Skin epidermis (tissue), 12 donors: ENCODE data around the gene IL1R1.
A peak's percentile ranks its signal among the peaks of the same experiment; 100 is the strongest.

Source experiments
- H3K27ac ChIP-seq, 21 experiments: fragments of 200-600 bp; sonication (generic) in 11 of 21; one replicate each; pipeline ENCODE4 v1.5.0; 2020; ENCODE audit warnings: mild to moderate bottlenecking in 3 of 21, inconsistent platforms in 2 of 21, moderate library complexity in 2 of 21
- H3K4me3 ChIP-seq, 7 experiments: fragments of 200-600 bp; sonication (generic) in 2 of 7; one replicate each; pipeline ENCODE4 v1.5.0; 2020; ENCODE audit warnings: inconsistent platforms in 2 of 7, mild to moderate bottlenecking in 2 of 7, moderate library complexity in 1 of 7

The IL1R1 gene

DNA sequence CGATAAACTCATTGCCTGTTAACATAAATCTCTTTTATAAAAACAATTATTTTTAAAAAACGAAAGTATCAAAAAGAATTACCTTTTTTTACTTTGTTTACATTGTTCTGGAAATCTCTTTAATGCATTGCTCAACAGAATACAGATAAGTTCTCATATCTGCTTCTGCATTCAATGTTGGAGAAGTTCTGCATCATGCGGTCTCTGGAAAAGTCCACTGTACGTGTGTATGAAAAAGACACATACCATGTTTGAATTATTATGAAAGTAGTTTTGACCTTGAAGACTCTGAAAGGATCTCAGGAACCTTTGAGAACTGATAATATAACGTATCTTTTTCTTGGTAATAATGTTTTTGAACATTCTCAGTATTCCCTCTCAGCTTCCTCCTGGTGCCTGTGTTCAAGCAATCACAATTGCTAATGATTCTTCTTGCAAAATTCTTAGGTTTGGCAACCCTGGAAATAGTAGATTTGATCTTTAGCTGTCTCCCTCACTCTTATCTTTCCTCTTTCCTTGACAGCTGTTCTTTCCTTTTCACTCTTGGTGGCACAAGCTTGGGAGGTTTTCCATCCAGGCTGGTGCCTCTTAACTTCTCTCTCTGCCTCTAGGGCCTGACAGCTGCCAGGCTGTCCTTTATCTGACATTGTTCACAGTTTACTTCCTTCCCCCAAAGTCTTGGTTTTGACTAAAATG is 12.4 kb upstream of the IL1R1 start:
- Histone ChIP-seq H3K27ac (peak overlapping the region in 1 of 21 experiments; percentile 2), H3K4me3 (no peak overlapping the region)

DNA sequence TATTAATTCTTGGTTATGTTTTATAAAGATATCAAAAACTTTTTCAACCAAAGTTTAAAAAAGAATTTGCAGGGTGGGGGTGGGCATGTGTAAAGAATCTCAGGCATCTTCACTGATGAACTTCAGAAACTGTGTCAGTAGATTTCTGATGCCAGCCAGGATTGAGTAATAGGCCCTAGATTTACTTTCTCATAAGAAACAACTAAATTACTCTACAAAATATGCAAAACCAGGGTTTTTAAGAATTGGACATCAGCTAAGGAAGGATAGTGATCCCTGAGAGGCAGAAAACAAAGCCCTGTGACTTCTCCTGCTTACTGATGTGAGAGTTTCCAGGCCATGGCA is 11.9 kb upstream of the IL1R1 start:
- Histone ChIP-seq H3K4me3 (no peak overlapping the region), H3K27ac (peak overlapping the region in 1 of 21 experiments; percentile 2)

DNA sequence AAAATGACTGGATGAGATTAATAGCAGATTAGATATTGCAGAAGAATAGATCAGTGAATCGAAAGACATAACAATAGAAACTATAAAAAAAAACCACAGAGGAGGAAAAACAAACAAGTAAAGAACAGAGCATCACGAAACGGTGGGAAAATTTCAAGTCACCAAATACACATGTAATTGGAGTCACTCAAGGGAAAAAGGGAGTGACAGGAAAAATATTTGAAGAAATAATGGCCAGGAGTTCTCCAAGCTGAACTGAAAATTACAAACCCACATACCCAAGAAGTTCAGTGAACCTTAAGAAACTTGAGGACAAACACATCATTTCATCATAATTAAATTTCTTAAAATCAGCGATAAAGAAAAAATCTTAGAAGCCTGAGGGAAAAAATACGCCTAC is 11.0 kb upstream of the IL1R1 start:
- H3K27ac ChIP-seq = no peak overlapping the region
- H3K4me3 ChIP-seq = no peak overlapping the region

DNA sequence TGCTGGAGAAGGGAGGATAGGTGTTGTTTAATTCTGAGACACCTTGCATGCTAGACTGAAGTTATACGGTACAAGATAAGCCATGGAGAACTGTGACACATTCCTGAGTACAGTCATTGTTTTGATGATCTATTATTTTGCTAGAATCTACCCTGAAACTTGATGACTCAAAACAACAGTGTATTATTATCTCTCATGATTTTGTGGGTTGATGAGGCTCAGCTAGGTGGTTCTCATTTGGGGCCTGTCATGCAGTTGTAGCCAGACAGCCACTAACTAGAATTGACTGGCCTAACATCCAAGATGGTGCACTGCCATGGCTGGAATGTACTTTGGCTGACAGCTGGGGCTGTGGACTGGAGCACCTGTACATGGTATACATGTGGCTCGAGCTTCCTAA is 5.4 kb upstream of the IL1R1 start:
- Histone ChIP-seq H3K4me3 (no peak overlapping the region), H3K27ac (no peak overlapping the region)

DNA sequence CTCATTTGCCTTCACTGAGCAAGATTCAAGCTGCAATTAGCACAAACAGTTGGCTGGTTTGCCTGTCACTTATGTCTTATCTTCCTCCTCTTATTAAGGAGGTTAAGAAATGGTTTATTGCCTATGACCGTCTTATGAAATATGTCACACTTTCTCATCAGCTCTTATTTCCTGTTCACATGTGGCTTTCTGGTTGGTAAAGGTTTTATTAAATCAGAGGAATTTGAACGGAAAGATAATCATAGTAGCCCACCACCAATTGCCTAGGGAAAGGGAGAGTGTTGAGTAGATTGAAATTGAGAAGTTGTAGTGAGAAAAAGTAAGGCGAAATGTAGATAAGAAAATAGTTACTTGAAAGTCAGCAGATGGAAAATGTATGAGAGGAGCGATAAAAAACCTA is 4.2 kb upstream of the IL1R1 start:
- Histone ChIP-seq H3K4me3 (no peak overlapping the region), H3K27ac (peak overlapping the region in 1 of 21 experiments; percentile 52)

DNA sequence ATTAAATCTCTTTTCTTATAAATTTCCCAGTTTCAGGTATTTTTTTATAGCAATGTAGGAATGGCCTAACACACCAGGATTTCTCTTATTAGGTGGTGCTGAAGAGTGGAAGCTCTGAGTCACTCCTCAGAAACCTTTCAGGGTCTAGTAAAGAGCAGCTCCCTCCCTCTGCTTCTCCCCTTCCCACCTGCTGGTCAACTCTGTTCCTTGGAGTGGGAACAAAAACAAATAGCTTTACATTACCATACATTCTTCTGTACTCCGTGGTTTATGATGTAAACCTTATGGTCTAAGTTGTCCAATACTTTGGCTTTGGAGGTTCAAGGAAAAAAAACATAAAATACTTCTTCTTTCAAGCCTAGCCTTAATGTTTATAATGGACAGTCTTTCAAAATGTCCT is 2.7 kb upstream of the IL1R1 start:
- H3K4me3 ChIP-seq = no peak overlapping the region
- peak overlapping the region in 2 of 21 experiments; percentile 97 to 98 for H3K27ac ChIP-seq

DNA sequence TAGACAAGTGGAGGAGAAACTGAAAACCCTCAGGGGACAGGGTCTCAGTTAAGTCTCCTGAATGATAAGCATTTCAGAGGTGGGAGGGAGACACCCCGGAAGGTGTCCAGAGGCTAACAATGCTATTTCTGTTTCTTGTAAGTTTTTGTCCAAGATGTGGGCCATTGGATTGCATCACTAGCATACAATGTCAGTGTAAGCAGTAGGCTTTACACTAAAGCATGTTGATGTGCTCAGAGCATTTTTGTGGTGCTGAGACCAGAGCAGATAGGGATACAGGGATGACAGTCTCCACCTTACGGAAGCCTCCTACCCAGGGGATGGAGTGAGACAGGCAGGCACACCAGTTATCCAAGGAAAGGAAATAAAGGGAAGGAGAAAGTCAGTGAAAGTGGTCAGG is 2.2 kb upstream of the IL1R1 start:
- Histone ChIP-seq H3K4me3 (no peak overlapping the region), H3K27ac (peak overlapping the region in 7 of 21 experiments; percentile 11 to 98 (median 92))

DNA sequence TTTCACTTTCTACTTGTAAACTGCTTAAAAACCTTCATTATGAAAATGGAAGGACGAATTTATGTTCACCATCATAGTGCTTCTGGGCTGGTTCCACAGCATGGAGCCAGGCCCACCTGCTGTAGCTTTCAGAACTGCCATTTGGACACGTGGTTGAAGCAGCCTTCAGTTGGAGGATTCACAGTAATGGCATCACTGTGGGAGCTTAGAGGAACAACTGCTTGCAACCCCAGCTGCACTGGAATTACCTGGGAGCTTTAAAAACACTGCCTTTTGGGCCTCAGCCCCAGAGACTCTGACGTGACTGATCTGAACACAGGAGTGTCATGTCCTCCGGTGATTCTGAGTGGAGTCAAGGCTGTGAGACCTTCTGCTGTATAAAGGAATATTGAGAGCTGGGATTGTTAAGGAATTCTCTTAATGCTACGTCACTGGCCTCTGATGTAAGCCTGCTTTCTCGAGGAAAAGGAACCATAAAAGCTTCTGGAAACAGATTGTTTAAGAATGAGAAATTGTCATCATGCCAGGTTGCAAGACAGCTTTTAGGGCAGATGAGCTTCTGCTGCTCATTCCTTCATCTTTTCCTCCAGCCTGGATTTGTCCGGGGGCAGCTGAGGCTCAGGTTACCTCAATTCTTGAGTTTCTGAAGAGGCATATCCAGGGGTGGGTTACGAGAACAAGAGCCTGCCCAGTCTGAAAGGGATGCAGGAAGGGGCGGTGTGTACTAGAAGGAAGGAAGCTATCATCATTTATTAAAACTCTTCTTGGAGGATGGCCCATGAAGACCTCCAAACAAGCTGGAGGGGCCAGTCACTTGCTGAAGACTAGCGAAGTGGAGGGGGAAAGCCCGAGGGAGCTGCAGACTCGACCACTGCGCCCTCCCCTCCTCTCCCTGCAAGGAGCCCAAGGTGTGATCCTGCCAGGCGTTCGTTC is 1.3 kb upstream of the IL1R1 start:
- Histone ChIP-seq H3K27ac (peak overlapping the region in 19 of 21 experiments; percentile 87 to 98 (median 95)), H3K4me3 (peak overlapping the region in 6 of 7 experiments; percentile 37 to 74 (median 54))

DNA sequence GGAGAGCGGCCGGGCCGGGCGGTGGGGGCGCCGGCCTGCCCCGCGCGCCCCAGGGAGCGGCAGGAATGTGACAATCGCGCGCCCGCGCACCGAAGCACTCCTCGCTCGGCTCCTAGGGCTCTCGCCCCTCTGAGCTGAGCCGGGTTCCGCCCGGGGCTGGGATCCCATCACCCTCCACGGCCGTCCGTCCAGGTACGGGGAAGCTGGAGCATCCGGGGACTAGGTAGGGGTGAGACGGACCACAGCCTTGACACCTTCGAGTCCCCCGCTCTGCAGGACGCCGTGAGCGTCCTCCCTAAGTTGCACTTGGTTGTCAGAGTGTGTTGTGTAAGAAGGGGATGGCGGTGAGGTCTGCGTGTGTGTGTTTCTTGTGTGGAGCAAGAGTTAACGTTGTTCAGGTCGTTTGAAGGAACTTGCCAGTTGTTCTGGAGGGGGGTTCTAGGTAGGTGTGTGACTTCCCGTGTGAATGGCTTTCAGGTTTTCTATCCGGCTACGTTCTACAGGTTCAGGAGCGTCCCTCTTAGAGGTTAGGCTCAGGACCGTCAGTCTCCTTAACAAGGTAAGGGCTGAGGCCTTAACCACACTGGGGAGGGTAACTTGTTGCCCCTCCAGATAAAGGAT is 393 bp downstream of the IL1R1 start:
- H3K4me3 ChIP-seq = peak overlapping the region; percentile 37 to 74 (median 57)
- H3K27ac ChIP-seq = peak overlapping the region; percentile 75 to 98 (median 94)

DNA sequence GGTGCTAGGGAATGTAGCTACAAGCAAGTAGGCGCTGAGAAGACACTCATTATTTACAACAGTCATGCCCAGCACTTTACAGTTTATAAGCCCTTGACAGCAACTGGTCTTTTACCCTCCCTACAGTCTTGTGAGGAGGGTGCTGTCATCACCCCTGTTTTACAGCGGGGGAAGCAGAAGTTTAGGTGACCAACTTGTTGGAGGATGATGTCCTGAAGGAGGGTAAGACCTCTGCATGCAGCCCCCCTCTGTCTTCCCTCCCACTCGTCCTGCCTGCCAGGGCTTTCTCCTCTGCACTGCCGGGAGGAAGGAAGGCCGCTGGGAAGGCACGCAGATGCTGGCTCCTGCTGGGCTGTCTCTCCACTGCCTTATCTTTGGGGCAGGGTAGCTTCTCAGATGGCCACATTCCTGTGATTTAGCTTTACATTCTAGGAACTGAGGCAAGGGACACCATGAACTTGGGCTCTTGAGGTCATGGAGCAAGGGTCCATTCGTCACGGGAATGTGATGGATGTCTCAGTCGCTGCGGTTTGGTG is 972 bp downstream of the IL1R1 start:
- peak overlapping the region; percentile 37 to 74 (median 57) for H3K4me3 ChIP-seq

DNA sequence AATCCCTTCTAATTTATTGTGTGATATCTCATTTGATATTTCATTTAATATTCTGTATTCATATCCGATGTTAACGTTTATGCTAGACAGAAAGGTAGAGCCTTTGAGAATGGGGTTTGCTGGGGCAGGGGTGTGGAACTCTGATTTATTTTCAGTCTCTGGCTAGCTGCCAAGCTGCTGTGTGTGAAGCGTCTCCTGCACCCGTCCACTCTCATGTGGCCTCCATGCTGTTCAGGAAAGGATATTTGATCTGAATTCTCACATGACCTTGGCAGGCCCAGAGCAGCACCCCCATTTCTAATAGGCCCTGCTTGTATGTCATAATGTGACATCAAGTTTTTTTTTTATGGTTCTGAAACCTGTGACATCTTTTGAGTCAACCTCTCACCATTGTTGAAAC is 1.6 kb downstream of the IL1R1 start:
- Histone ChIP-seq H3K27ac (peak overlapping the region in 16 of 21 experiments; percentile 87 to 98 (median 96)), H3K4me3 (peak overlapping the region; percentile 37 to 74 (median 57))

More for the DNA sequence above, 972 bp downstream of the IL1R1 start:
- peak overlapping the region in 20 of 21 experiments; percentile 87 to 98 (median 94) for H3K27ac ChIP-seq

DNA sequence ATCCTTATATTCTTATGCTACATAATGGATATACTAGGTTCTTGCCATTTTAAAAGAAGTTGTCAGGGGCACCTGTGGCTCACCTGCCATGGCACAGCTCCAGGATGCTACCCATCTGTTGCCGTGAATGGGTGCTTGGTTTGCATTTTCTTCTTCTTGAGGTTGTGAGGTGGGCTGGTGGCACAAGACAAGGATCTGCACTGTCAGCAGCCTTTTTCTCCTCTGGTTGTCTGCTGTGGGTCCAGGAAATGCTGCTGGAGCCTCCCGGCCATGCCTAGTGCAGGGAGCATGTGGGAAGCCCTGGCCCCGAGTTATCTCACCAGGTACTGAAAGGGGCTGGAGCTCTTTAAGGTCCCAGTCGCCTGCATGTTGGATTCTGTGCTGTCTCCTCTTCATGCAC is 2.6 kb downstream of the IL1R1 start:
- Histone ChIP-seq H3K27ac (peak overlapping the region in 1 of 21 experiments; percentile 98), H3K4me3 (peak overlapping the region in 2 of 7 experiments; percentile 7 to 59)

DNA sequence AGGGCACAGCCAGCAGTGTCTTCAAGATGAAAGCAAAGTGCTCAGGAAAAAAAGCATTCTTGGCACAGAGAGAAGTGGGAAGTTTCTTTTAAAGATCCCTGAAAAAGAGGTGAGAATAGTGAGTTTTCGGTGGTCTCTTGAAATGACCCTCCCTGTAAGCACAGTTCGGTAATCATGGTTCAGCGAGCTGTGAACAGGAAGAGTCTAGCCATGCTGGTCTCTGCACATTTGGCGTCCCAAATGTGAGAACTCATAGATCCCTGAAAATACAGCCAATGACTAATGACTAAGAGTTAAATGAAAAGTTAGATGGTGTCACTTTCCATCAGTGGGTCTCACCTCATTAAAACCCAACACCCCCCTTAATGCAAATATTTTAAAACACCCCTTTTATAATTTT is 3.4 kb downstream of the IL1R1 start:
- H3K4me3 ChIP-seq = no peak overlapping the region

DNA sequence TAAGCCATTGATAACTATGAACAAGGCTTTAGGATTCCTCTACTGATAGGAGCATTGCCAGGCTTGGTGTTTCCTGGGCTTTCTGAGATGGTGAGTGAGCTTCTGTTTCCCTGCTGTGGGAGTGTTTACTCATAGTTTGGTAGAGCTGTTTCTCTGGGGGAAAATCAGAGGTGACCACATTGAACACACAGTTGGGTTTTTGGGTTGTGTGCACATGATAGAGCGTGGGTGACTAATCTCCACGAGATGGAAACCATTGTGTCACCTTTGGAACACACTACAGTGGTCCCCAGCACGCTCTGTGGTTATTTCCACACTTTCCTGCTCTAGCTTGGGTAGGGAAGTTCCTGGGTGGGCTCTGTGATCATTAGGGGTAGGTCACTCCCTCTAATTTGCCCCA is 5.4 kb downstream of the IL1R1 start:
- Histone ChIP-seq H3K27ac (peak overlapping the region in 9 of 21 experiments; percentile 5 to 76 (median 36)), H3K4me3 (no peak overlapping the region)

More for the DNA sequence above, 3.4 kb downstream of the IL1R1 start:
- peak overlapping the region in 1 of 21 experiments; percentile 5 for H3K27ac ChIP-seq

DNA sequence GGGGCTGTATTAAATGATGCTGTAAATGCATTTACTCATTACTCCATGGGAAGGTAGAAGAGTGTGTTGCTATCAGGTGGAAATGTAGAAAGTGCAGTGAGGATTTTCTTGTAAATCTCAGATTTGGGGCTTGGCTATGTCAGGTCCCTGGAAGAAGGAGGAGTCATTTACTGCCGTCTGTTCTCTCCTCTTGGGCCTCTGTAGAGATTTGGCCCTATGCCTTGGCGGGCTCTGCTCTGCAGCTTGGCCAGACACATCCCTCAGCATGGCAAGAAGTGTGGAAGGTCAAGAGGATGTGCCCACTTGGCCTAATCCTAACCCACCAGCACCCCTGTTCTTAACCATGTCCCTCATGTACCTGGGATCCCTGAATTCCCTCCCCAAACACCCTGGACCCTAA is 6.7 kb downstream of the IL1R1 start:
- Histone ChIP-seq H3K27ac (peak overlapping the region in 9 of 21 experiments; percentile 3 to 44 (median 29)), H3K4me3 (no peak overlapping the region)

DNA sequence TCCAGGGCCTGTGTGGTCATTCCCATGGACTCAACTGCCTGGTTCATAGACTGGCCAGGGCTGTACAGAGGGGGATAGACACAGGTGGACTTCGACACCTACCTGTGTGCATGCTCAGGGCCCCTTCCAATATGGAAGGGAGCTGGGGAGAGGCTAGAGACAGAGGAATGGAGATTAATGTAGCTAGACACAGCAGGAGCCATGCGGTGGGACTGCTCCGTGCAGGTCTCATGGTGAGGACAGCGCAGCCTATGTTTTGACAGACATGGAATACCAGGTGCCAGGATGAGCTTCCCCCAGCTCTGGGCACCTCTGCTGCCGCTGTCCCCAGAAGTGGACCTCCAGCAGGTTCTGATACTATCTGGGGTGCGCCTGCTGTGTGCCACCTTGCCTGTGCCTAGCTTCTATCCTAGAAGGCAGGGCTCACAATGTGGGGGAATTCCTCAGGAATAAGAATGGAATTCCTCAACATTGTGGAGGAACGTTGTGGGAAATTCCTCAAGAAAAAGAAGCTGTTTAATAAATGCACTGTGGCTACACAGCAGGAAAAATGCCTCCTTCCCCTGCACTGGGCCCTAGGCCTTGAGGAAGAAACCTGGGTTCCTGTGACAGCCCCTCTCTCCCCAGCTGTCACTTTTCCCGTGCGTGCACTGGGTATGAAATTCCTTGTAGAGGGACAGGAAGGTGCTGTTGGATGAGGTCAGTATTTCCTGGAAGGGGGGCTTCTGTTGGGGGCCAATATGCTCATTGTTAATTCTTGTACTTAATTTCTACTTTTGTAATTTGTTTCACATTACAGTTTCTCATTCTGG is 7.3 kb downstream of the IL1R1 start:
- H3K4me3 ChIP-seq = no peak overlapping the region
- peak overlapping the region in 11 of 21 experiments; percentile 3 to 44 (median 27) for H3K27ac ChIP-seq

DNA sequence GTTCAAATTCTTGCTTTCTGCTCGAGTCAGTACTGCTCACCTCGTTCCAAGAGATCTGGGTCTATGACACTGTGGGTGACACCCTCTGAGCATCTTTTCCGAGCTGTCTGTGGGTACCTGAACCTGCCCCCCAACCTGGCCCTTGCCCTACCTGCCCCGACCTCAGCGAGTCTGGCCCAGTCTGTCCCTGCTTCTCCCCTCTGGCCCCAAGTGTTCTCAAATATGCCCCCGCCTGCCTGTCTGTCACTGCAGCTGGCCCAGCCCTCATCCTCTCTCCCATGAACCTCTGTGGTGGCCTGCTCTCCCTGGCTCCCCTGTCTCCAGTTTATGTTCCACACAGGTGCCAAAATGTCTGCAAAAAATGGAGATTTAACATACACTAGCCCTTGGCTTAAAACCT is 11.8 kb downstream of the IL1R1 start:
- Histone ChIP-seq H3K4me3 (no peak overlapping the region), H3K27ac (peak overlapping the region in 12 of 21 experiments; percentile 10 to 92 (median 69))

DNA sequence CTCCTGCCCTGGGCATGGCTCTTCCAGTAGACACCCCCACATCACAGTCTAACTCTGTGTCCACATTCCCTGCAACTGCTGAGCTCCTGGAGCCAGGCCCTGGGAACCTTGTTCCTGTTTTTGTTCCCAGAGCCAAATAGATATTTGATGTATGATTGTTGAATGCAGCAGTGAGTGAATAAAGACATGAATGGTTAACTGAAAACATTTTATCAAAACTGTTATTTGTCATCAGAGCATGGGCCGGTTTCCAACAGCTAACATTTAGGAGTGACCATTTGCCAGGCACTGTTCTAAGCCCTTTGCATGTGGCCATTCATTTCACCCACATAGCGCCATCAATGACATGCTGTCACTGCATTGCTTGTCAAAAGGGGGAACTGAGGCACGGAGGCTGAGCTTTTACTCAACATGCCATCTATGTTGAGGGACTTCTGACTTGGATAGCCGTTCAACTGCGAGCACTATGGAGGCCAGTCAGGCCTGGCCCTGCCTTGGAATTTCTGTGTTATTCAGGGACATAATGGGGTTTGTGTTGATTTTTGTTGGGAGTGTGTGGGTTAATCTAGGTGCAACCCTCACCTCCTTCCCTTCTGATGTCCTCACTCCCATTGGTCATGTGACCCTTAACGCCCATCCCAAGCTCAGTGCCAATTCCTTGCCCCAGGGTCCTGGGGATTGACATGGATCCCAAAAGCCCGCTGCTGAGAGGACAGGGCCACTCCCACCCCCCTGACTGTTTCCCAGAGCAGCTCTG is 12.6 kb downstream of the IL1R1 start:
- no peak overlapping the region for H3K4me3 ChIP-seq
- peak overlapping the region in 20 of 21 experiments; percentile 30 to 92 (median 74) for H3K27ac ChIP-seq
